ENCODE measurements around the gene DLEU7. TPM values are rescaled to one million over a fixed set of nuclear protein-coding genes. Genes with fewer than 3 reads are reported as not detected.

DLEU7 gene
- total and polyA plus RNA-seq, 10 of the 15 experiments (the other 5 are each of a cell fraction or from before 2014, with no cell fraction given), result not detected

DNA sequence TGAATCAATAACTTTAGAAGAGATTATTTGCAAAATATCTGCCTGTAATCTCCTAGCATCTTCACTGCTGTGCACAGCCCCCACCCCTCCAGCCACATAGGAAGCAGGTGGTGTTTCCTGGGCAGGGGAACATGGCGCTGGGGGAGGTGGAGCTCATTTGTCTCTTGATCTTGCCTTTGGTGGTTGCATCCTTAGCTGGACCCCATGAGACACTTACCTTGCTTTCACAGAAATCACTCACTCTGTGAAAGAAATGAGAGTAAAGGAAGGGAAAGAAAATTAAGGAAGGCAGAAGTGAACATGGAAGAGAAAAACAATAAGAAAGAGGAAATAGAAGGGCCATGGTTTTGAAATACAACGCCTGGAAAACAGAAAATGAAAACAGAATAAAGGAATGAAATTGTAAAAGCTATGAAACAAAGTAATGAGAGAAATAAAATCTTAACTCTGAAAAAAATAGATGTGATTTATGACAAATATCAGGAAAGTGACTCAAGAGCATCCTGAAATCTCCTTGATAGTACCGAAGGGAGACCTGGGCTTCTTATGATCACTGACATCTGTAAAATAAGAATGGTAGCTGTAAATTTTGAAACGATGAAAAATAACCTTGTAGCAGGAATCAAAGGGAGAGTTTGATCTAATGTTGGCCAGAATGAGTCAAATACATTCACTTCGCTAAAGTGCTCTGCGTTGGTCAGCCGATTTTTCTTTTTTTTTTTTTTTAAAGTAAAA is 48.9 kb upstream of the DLEU7 start (continued):
- TF ChIP-seq ETV6 (conservative IDR thresholded peaks at IDR 0.05 in 1 of 2, IDR thresholded peaks at IDR 0.05 in 1 of 2; ENCODE audit: borderline replicate concordance in 1 of 2, low read depth in 1 of 2) (no peak), ESRRA (IDR thresholded peaks at IDR 0.05; ENCODE audit: low read length) (no peak), ZBTB4 (CRISPR knock-in tag; IDR thresholded peaks at IDR 0.05) (no peak)

DNA sequence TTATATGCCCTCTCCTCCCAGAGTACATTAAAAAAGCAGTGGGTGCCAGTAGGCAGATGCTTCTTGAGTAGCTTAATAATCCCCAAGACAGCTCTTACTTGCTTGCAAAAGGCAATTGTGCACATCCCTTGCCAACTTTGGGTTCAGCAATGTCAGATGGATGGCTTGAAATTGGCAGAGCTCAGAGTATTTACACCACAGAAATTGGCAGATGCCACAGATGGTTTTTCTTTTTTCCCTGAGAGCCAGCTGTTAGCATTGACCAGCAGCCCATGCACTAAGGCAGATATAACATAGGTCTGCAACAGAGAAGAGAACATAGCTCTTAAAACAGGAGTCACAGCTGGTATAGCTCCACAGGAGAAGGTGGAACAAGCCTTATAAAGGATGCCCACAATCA is 47.7 kb upstream of the DLEU7 start:
- in situ Hi-C loops (cut with MboI) (no loop called here), intact Hi-C loops (cut with micrococcal nuclease; ENCODE audit: unreplicated experiment) (loop anchor here (5.0 kb wide), 2 partner anchors 894 to 1099 kb away; partner anchors contain the start of genes KPNA3 and TRIM13)
- FAIRE-seq (no peak), ATAC-seq (no peak), DNase-seq (ENCODE audit: low read depth, low spot score) (no peak)
- Histone ChIP-seq H3K4me1 (ENCODE audit: control insufficient read depth, insufficient read depth, low read length) (peaks cover 39% of the 10 kb centered on the region), H4K20me1 (ENCODE audit: control insufficient read depth, insufficient read depth) (no peaks in the 10 kb centered on the region), H2AFZ (ENCODE audit: control insufficient read depth, low read depth, low read length) (peak overlapping the region; percentile 66), H3K27ac (ENCODE audit: control insufficient read depth, insufficient read depth) (peak overlapping the region; percentile 93), H3K4me2 (ENCODE audit: control insufficient read depth, insufficient read depth) (0 out of 2 replicates have a peak overlapping the region, but pooled peaks have one; percentile 14), H3K4me3 (no peak overlapping the region), H3K79me2 (ENCODE audit: control insufficient read depth, insufficient read depth, low read length) (no peaks in the 10 kb centered on the region), H3K9me3 (replicated peaks; ENCODE audit: control insufficient read depth, insufficient read depth, low read length) (peaks cover 2% of the 10 kb centered on the region; the same call in 1 of the 3 replicates), H3K9ac (ENCODE audit: control insufficient read depth, insufficient read depth, low read length) (no peak overlapping the region; the same call in 1 of the 2 replicates), H3K36me3 (ENCODE audit: control insufficient read depth in 2 of 2, insufficient read depth in 2 of 2, low read length in 1 of 2) (no peaks in the 10 kb centered on the region), H3K27me3 (replicated peaks in 1 of 2; ENCODE audit: control insufficient read depth in 2 of 2, insufficient read depth in 2 of 2, low read length in 1 of 2) (no peaks in the 10 kb centered on the region)
- ChIA-PET SMC1A (ENCODE audit: uncharacterized antibody, unreplicated experiment) (interaction anchor here (0.8 to 8.8 kb wide), 13 partner anchors 8 to 915 kb away, joined by 3 to 141 read pairs (median 5); partner anchors contain the start of gene RNASEH2B), CTCF (interaction anchor here (0.9 to 6.8 kb wide), 10 partner anchors 9 to 894 kb away, joined by 3 to 85 read pairs (median 4); partner anchors contain the start of genes RNASEH2B and TRIM13), POLR2A (interaction anchor here (3.2 kb wide), 2 partner anchors 19 to 24 kb away, joined by 16 to 39 read pairs; partner anchors contain the start of gene RNASEH2B), RAD21 (ENCODE audit: unreplicated experiment) (interaction anchor here (0.7 to 5.0 kb wide), 12 partner anchors 17 to 955 kb away, joined by 3 to 77 read pairs (median 3); partner anchors contain the start of genes SPRYD7 and TRIM13)
- BruUV-seq (replicated peaks), result no TSS peak
- TF ChIP-seq SMAD5 (IDR thresholded peaks at IDR 0.05; ENCODE audit: low read depth), result no peak

Measured in GM12878 (cell line).